ENCODE measurements around the gene NUP210. TPM values are rescaled to one million over a fixed set of nuclear protein-coding genes. Genes with fewer than 3 reads are reported as not detected.

The NUP210 gene
- total RNA-seq, 2 donors from 2014 or later: 106 to 224 TPM

DNA sequence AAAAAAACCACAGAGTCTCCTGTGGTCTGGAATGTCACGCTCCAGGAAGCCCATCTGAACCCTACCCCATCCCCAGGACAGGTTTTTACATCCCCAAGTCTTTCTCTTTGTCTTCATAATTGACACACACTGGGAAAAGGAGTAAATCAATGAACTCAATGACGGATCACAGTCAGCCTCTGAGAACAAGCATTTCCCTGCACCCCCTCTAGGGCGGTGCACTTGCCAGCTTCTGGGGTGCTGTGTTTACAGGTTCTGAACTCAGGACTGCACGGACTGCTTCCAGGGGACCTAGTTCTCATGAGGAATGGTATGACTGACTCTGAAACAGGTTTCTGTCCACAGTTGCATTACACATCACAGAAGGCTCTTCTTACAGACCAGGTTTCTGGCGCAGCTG is 81.1 kb downstream of the NUP210 start:
- DNase-seq (ENCODE audit: low spot score): no peak
- H3K9me3 Mint-ChIP-seq: no peaks in the 10 kb centered on the region
- H3K27me3 Mint-ChIP-seq: no peaks in the 10 kb centered on the region
- H3K4me3 Mint-ChIP-seq: no peak overlapping the region
- ATAC-seq: no peak
- peaks cover 8% of the 10 kb centered on the region for H3K36me3 Mint-ChIP-seq
- H3K27ac Mint-ChIP-seq: peak overlapping the region; percentile 18 to 62
- H3K4me1 Mint-ChIP-seq (ENCODE audit: low read depth in 2 of 2): peaks cover 21 to 44% of the 10 kb centered on the region in 2 donors

DNA sequence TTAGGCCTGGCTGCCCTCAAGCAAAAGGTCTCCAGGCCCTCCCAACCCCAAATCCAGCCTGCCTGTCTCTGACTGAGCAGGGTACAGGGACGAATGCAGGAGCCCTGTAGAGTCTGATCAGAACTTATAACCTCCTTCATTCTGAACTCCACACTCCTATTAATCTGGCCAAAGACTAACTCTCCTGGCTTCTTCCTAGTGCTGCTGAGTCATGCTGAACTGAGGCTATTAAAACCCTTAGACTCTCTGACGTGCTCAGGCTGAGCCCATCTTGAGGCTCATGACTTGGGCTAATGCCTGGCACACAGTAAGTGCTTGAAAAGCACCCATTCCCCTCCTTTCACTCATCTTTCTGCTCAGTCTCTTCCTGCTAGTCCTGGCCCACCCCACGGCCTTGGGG is 81.9 kb downstream of the NUP210 start:
- H3K4me3 Mint-ChIP-seq: no peak overlapping the region
- H3K9me3 Mint-ChIP-seq: no peaks in the 10 kb centered on the region
- no peaks in the 10 kb centered on the region for H3K27me3 Mint-ChIP-seq
- peaks cover 13 to 37% of the 10 kb centered on the region in 2 donors for H3K4me1 Mint-ChIP-seq (ENCODE audit: low read depth in 2 of 2)
- H3K36me3 Mint-ChIP-seq: peaks cover 9% of the 10 kb centered on the region
- no peak for DNase-seq (ENCODE audit: low spot score)
- no peak for ATAC-seq
- peak overlapping the region; percentile 18 to 62 for H3K27ac Mint-ChIP-seq

DNA sequence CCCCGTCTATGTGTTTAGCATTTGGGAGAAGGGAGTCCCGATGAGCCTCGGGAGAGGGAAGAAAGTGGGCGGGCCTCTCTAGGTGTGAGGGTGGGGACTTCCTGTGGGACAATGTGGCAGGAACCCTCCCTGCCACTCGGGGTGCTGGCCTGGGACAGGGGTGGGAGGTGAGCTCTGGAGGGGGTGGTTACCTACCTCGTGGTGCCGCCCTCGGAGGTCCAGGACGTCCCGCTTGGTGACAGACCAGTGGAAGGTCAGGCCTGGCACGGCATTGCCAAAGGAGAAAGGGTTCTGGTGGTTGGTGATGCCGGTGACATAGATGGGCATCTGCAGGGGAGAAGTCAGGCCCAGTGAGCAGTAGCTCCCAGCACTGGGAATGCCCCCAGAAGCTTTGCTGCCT is 83.5 kb downstream of the NUP210 start:
- DNase-seq (ENCODE audit: low spot score) (no peak), ATAC-seq (no peak)
- peaks cover 9% of the 10 kb centered on the region for H3K36me3 Mint-ChIP-seq
- no peaks in the 10 kb centered on the region for H3K27me3 Mint-ChIP-seq
- peak overlapping the region in 1 of 2 donors; percentile 81 for H3K27ac Mint-ChIP-seq
- peaks cover 13 to 26% of the 10 kb centered on the region in 2 donors for H3K4me1 Mint-ChIP-seq (ENCODE audit: low read depth in 2 of 2)
- H3K4me3 Mint-ChIP-seq: no peak overlapping the region
- H3K9me3 Mint-ChIP-seq: no peaks in the 10 kb centered on the region

DNA sequence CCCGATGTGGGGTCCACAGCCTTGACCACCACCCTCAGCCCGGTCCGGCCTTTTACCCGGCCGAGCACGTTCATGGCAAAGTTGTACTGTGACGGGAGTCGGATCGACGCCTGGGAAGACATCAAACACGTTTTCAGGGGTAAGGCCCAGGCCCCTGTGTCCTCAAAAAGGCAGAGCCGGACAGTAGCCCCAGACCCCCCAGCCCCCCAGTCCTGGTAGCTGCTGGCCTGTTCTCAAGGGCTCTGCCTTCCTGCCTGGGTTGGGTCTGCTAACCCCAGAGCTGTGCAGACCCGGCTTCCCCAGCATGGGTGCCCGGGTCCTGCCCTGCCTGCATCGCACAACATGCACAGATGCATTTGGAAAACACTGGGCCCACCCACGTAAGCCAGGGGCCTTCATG is 84.6 kb downstream of the NUP210 start:
- Mint-ChIP-seq H3K27me3 (no peaks in the 10 kb centered on the region), H3K36me3 (peaks cover 9% of the 10 kb centered on the region), H3K4me1 (ENCODE audit: low read depth in 2 of 2) (peaks cover 13 to 23% of the 10 kb centered on the region in 2 donors), H3K4me3 (no peak overlapping the region), H3K9me3 (no peaks in the 10 kb centered on the region), H3K27ac (peak overlapping the region in 1 of 2 donors; percentile 57)
- DNase-seq (ENCODE audit: low spot score) (no peak), ATAC-seq (no peak)

DNA sequence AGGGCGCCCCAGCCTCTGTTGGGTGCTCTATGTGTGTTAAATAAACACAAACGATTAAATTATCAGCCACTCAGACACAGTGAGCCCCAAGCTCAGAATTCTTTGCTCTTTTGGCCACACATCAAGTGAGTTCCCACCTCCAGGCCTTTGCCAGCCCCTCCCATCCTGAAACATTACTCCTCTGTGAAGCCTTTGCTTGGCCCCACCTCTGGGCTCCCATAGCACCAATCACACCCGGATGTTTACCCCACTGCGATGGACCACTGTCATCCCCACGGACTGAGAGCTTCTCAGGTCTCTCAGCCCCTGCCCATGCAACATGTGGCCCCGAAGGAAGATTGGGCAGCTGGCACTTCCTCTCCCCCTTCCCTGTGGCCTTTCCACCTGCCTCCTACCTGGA is 85.1 kb downstream of the NUP210 start:
- DNase-seq (ENCODE audit: low spot score) (no peak), ATAC-seq (no peak)
- Mint-ChIP-seq H3K27ac (peak overlapping the region in 1 of 2 donors; percentile 57), H3K9me3 (no peaks in the 10 kb centered on the region), H3K36me3 (peaks cover 9% of the 10 kb centered on the region), H3K4me3 (no peak overlapping the region), H3K27me3 (no peaks in the 10 kb centered on the region), H3K4me1 (ENCODE audit: low read depth in 2 of 2) (peaks cover 13 to 23% of the 10 kb centered on the region in 2 donors)

DNA sequence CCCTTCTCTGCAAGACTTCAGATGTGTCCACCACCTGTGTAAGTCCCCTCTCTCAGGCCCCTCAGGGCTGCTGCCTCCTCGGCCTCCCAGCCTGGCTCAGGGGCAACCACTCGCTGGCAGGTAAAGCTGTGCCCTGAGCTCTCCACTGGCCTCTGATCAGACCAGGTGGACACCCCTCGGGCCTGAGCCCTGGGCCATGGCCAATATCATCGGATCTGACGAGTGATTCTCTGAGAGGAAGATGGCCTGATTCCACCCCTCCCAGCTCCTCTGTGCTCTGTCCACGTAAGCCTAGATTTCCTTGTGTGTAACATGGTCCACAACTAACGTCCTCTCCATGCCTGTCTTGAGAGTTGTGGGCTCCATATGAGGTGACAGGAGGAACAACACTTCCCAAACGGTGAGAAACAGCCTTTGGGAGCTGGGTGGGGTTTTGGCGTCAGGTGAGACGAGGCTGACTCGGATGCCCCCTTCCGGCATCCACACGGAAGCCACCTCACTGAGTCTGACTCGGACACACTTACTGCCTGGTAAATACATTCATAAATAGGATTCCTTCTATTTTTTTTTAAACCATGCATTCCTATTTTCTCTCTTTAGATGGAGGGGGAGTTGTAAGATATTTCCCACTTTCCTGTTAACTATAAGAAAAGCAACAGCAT is 86.8 kb downstream of the NUP210 start:
- Mint-ChIP-seq H3K4me1 (ENCODE audit: low read depth in 2 of 2) (peaks cover 9 to 20% of the 10 kb centered on the region in 2 donors), H3K36me3 (peaks cover 7% of the 10 kb centered on the region), H3K27ac (peak overlapping the region; percentile 28 to 33), H3K9me3 (no peaks in the 10 kb centered on the region), H3K4me3 (no peak overlapping the region), H3K27me3 (no peaks in the 10 kb centered on the region)
- ATAC-seq: no peak
- DNase-seq (ENCODE audit: low spot score): no peak

DNA sequence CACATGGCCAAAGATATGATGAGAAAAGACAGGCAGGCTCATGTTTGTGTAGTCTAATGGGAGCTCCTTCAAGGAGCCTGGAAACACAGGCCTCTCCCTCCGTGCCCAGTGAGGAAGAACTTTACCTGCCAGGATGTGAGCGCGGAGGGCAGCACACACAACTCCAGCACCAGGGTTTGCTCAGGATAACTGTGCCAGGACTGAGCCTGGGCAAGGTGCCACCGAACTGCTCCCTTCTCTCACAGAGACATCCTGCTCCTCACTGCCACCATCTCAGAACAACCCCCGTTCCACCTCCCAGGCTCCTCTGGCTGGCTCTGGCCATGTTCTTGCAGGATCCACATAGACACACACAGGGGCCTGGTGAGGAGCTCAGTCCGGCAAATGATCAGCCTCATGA is 87.4 kb downstream of the NUP210 start:
- Mint-ChIP-seq H3K9me3 (no peaks in the 10 kb centered on the region), H3K27ac (peak overlapping the region in 1 of 2 donors; percentile 69)

DNA sequence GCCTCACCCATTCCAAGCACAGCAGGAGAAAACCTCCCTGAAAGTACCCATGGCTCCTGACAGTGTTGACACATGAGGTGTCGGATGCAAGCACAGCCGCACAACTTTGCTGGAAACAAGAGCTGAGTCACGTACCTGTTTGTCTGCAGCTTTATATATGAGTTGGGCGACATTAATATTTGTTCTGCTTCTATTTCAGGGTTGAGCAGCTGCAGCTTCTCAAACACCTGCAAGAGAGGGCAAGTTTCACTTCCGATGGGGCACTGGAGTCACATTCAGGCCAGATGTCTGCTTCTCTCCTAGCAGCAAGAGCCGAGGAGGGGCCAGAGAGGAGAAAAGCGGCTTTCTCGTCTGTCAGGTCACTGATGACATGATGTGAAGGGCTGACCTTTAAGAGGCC is 88.0 kb downstream of the NUP210 start:
- H3K27ac Mint-ChIP-seq: peak overlapping the region in 1 of 2 donors; percentile 69
- H3K9me3 Mint-ChIP-seq: no peaks in the 10 kb centered on the region
- no peak for ATAC-seq
- H3K4me3 Mint-ChIP-seq: no peak overlapping the region
- peaks cover 4 to 14% of the 10 kb centered on the region in 2 donors for H3K4me1 Mint-ChIP-seq (ENCODE audit: low read depth in 2 of 2)
- no peak for DNase-seq (ENCODE audit: low spot score)
- H3K27me3 Mint-ChIP-seq: no peaks in the 10 kb centered on the region
- peaks cover 5% of the 10 kb centered on the region for H3K36me3 Mint-ChIP-seq

More for the DNA sequence above, 87.4 kb downstream of the NUP210 start:
- no peak for DNase-seq (ENCODE audit: low spot score)
- H3K4me1 Mint-ChIP-seq (ENCODE audit: low read depth in 2 of 2): peaks cover 7 to 19% of the 10 kb centered on the region in 2 donors
- peaks cover 5% of the 10 kb centered on the region for H3K36me3 Mint-ChIP-seq
- H3K4me3 Mint-ChIP-seq: no peak overlapping the region
- no peak for ATAC-seq
- H3K27me3 Mint-ChIP-seq: no peaks in the 10 kb centered on the region

DNA sequence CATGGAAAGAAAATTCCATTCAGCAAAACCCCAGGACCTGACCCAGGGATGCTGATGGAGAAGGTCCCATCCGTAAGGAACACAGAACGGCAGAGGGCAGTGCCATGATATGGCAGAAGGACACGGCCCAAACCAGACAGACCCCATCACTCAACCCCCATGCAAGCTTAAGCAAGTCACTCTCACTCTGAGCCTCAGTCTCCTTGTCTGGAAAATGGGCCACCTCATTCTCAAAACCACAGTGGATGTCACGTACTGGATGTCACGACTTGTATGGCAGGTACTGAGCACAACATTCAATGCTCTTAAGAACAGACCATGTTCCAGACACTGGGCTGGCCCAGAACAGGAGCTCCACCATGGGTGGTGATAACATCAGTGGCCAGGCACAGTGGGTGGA is 90.4 kb downstream of the NUP210 start:
- H3K36me3 Mint-ChIP-seq: peaks cover 5% of the 10 kb centered on the region

DNA sequence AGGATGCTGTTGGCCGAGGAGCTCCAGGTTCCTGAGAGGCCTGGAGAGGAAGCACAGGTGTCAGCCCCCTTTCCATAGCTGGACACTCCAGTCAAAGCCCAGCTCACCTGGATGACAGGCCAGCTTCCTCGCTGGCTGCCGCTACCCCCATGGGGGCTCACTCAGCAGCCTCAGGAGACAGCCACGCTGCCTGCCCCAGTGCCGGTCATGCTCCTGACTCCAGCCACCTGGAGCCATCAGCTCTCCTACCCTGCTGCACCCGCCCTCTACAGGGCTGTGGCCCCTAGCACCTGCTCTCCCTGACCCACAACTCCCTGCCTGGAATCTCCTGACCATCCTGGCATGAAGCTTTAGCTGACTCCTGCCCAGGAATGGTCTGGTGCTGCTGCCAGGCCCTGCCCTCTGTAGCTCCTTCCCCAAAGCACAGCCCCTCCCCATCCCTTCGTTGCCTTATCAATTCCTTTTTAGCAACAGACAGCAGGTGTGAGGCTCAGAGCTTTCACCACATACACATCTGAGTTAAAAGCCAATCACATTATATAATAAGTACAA is 94.2 kb downstream of the NUP210 start:
- DNase-seq (ENCODE audit: low spot score) (no peak), ATAC-seq (no peak)
- Mint-ChIP-seq H3K36me3 (no peaks in the 10 kb centered on the region), H3K4me3 (no peak overlapping the region), H3K9me3 (no peaks in the 10 kb centered on the region), H3K4me1 (ENCODE audit: low read depth in 2 of 2) (peaks cover 0 to 5% of the 10 kb centered on the region in 2 donors), H3K27me3 (no peaks in the 10 kb centered on the region), H3K27ac (no peak overlapping the region)

More for the DNA sequence above, 90.4 kb downstream of the NUP210 start:
- Mint-ChIP-seq H3K27me3 (no peaks in the 10 kb centered on the region), H3K4me3 (no peak overlapping the region), H3K27ac (peak overlapping the region in 1 of 2 donors; percentile 41), H3K9me3 (no peaks in the 10 kb centered on the region), H3K4me1 (ENCODE audit: low read depth in 2 of 2) (peaks cover 0 to 5% of the 10 kb centered on the region in 2 donors)
- ATAC-seq: no peak
- DNase-seq (ENCODE audit: low spot score): no peak

DNA sequence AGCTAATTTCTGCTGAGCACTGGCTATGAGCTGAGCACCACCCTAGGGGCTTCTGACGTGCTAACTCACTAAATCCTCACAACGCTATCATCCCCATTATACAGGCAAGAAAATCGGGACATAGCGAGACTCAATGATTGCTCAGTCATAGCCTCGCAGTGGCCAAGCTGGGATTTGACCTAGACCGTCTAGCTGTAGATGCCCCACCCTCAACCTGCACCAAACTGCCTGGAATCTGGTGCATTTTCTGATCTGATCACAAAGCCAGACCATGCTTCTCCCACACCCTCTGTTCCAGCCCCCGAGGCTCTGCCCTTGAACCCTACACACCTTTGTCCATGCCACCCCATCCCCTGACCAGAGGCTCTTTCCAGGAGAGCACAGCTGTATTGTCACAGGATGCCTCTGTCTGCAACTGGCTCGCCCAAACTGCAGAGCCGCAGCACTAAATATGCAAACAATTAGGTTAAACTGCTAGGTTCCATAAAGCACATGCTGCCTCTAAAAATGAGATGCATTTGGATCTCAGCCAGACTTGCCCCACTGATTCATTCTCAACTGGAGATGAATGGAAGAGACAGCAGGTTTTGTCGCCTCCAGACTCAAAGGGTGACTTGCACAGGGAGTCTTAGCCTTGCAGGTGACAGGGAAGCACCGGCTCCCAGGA is 95.2 kb downstream of the NUP210 start:
- DNase-seq (ENCODE audit: low spot score) (no peak), ATAC-seq (no peak)
- no peak overlapping the region for H3K4me3 Mint-ChIP-seq
- no peaks in the 10 kb centered on the region for H3K9me3 Mint-ChIP-seq
- no peak overlapping the region for H3K27ac Mint-ChIP-seq
- H3K27me3 Mint-ChIP-seq: no peaks in the 10 kb centered on the region
- H3K36me3 Mint-ChIP-seq: no peaks in the 10 kb centered on the region
- H3K4me1 Mint-ChIP-seq (ENCODE audit: low read depth in 2 of 2): peaks cover 0 to 5% of the 10 kb centered on the region in 2 donors

DNA sequence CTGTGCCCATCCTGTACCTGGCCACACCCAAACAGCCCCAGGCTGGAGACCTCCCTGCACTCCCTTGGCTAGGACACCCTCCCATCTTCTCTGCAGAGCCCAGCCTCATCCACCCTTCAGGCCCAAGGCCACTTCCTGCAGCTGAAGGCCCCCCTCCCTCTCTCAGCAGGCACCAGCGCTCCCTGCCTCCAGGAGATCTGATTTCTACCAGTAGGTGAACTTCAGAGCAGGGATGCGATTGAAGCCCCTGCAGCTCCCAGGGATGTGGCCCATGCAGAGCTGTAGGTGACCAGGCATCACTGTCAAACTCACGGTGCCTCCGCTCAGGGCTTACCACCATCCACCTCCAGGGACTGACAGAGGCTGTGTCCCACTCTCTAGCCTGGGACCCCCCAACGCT is 96.3 kb downstream of the NUP210 start:
- no peak for ATAC-seq
- no peak for DNase-seq (ENCODE audit: low spot score)
- Mint-ChIP-seq H3K4me3 (no peak overlapping the region), H3K27me3 (no peaks in the 10 kb centered on the region), H3K9me3 (no peaks in the 10 kb centered on the region), H3K36me3 (no peaks in the 10 kb centered on the region), H3K4me1 (ENCODE audit: low read depth in 2 of 2) (peaks cover 0 to 5% of the 10 kb centered on the region in 2 donors), H3K27ac (no peak overlapping the region)

DNA sequence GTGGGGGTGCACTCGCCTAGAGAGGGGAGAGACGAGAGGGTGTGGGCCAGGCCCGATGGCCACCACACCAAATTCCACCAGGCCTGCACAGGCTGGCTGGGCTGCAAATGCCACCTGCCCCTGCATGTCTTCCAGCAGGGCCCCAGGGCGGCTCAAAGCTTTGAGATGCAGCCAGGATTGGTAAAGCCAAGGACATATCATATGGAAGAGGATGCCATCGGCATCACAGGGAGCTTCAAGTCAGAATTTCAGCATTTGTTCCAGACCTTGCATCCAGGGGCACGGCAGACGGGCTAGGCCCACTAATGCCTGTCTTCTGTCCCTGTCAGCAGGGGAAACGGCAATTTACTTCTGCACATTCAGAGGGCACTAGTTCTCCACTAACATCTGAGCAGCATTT is 97.8 kb downstream of the NUP210 start:
- Mint-ChIP-seq H3K27ac (no peak overlapping the region), H3K4me1 (ENCODE audit: low read depth in 2 of 2) (peaks cover 0 to 10% of the 10 kb centered on the region in 2 donors), H3K36me3 (peaks cover under 1% of the 10 kb centered on the region), H3K4me3 (no peak overlapping the region), H3K9me3 (no peaks in the 10 kb centered on the region), H3K27me3 (no peaks in the 10 kb centered on the region)
- no peak for ATAC-seq
- DNase-seq (ENCODE audit: low spot score): no peak

DNA sequence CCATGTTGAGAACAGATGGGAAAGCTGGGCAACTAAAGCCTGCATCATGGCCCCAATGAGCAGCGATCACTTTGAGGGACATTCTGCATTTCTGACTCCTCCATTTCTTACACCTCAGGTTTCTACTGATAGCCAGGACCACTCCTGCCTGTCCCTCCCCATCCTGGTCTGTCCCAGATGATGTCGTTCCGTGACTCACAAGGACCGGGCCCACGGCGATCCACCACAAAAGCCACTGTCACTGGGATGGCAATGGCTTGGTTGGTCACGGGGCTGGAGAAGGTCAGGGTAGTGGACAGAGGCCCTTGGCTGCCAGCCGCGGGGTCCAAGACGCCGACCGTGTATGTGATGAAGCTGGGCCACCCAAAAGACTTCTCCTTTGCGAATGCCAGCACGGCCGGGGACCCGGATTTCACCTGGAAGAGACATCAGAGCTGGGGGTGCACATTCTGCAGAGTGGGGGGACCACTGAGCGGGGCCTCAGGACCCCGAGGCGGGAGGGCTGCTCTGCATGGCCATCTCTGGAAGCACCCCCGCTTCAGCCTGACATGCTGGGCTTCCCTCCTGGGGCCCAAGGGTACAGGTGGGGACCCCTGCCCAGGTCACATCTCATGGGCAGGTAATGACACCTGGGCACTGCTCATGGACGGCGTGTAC is 100.4 kb downstream of the NUP210 start:
- no peak overlapping the region for H3K4me3 Mint-ChIP-seq
- H3K9me3 Mint-ChIP-seq: no peaks in the 10 kb centered on the region
- H3K36me3 Mint-ChIP-seq: peaks cover 5% of the 10 kb centered on the region
- H3K27ac Mint-ChIP-seq: no peak overlapping the region
- ATAC-seq (no peak), DNase-seq (ENCODE audit: low spot score) (no peak)
- peaks cover 0 to 13% of the 10 kb centered on the region in 2 donors for H3K4me1 Mint-ChIP-seq (ENCODE audit: low read depth in 2 of 2)
- no peaks in the 10 kb centered on the region for H3K27me3 Mint-ChIP-seq

Data from natural killer cell treated with Interleukin-12 subunit alpha and Interleukin-12 subunit beta and Interleukin-15 and Interleukin-18, amount 100 ng/mL, for 72 hours (primary cell).